LNCaP clone FGC (cell line): ENCODE results near the gene FOSL2.

Experiments
- DNase-seq: peaks from one replicate; pipeline ENCODE4 v3.0.0-alpha.2; 2011; ENCODE audit warnings: low read depth
- H3K4me3 ChIP-seq: 2 replicates; pipeline ENCODE4 v1.5.1; 2011; ENCODE audit warnings: mild to moderate bottlenecking, low read depth, low read length, control low read depth
- TF ChIP-seq, protein P1 (sequence below): IDR thresholded peaks from 2 replicates; pipeline ENCODE4 v1.5.1; 2012; ENCODE audit warnings: mild to moderate bottlenecking; ENCODE audit not compliant: control insufficient read depth, insufficient read depth; ENCODE audit errors: extremely low read depth

Gene FOSL2

DNA sequence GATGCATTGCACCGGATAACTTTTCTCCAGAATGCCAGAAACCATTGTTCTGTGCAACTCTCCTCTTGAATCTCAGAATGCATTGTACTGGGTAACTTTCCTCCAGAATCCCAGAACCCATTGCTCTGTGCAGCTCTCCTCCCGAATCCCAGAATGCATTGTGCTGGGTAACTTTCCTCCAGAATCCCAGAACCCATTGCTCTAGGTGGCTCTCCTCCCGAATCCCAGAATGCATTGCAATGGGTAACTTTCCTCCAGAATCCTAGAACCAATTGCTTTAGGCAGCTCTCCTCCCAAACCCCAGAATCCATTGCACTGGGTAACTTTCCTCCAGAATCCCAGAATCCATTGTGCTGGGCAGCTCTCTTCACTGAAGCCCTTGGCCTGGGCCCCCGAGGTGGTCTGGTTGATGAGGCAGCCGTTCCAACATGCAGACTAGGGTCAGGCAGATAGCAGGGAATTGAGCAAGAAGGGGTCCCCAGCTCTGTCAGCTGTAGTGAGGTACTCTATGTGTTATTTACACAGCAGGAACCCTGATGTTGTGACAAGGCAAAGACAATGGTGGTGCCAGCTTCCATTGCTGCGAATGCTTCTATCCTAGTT is 9.4 kb downstream of the FOSL2 start:
- TF ChIP-seq, protein P1, sequence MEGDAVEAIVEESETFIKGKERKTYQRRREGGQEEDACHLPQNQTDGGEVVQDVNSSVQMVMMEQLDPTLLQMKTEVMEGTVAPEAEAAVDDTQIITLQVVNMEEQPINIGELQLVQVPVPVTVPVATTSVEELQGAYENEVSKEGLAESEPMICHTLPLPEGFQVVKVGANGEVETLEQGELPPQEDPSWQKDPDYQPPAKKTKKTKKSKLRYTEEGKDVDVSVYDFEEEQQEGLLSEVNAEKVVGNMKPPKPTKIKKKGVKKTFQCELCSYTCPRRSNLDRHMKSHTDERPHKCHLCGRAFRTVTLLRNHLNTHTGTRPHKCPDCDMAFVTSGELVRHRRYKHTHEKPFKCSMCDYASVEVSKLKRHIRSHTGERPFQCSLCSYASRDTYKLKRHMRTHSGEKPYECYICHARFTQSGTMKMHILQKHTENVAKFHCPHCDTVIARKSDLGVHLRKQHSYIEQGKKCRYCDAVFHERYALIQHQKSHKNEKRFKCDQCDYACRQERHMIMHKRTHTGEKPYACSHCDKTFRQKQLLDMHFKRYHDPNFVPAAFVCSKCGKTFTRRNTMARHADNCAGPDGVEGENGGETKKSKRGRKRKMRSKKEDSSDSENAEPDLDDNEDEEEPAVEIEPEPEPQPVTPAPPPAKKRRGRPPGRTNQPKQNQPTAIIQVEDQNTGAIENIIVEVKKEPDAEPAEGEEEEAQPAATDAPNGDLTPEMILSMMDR = no peak
- H3K4me3 ChIP-seq = no peak overlapping the region
- DNase-seq = no peak

DNA sequence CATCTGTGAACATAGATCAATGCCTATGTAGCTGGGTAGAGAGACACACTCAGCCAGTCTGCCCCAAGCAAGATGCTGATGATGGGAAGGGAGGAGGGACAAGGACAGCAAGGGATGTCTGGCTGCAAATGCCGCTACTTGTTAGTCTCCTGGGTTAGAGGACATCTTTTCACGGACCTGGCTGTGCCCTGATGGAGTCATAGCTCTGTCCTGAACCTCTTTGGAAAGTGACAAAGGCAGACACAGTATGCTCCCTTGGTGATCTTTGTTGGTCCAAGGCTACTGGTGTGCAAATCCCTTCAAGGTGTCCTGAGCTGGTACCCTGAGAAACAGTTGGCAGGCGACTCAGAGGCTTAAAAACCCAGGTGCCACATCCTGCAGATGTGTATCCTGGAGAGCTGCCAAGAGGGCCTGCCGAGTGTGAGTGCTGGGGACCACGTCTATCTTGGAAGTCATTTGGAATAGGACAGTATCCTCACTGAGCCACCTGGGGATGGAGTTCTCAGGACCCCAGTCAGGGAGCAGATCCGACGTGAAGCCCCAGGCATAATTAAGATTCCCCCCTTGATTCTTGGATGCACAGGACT is 10.8 kb downstream of the FOSL2 start:
- no peak for DNase-seq
- TF ChIP-seq, protein P1 = no peak
- H3K4me3 ChIP-seq = no peak overlapping the region

- TF ChIP-seq, protein P1 = no peak
- DNase-seq = no peak
- H3K4me3 ChIP-seq = no peak overlapping the region
Observed at GRCh38 chr2:28404086-28404485, 11.4 kb downstream of the FOSL2 start.

- no peak for DNase-seq
- TF ChIP-seq, protein P1 = no peak
- no peak overlapping the region for H3K4me3 ChIP-seq
Observed at GRCh38 chr2:28405537-28405936, 12.9 kb downstream of the FOSL2 start.

DNA sequence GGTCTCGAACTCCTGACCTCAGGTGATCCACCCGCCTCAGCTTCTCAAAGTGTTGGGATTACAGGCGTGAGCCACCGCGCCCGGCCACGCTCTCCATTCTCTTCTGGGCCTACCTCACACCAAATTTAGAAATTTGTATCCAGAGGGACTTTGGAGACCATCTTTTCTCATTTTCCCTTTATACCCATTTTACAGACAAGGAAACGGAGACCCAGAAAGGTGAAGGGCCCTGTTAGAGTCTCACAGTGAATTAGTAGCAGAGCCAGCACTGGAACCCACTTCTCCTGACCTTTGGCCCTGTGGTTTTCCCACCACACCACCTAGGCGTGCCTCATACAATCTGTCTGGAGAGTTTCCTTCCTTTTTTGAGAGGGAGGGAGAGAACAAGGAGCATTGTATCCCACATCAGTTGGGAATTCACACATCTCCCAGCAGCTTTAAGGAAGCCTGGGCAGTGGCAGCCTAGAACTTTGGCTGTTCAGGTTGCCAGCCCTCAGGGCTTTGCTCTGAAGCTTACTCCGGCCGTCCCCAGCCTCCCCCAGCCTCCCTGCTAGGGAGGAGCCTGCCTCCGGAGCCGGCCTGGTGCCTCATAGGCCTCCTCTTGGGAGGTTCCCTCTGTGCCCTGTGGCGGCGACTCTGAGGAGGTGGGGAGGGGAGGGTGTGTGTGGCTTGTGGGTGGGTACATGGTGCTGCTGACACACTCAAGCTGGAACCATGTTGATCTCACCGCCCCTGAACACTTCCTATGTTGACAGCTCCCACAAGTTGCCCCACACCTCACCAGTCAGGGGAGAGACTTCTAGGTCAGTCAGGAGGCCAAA is 13.8 kb downstream of the FOSL2 start:
- TF ChIP-seq, protein P1 = no peak
- no peak overlapping the region for H3K4me3 ChIP-seq
- no peak for DNase-seq

DNA sequence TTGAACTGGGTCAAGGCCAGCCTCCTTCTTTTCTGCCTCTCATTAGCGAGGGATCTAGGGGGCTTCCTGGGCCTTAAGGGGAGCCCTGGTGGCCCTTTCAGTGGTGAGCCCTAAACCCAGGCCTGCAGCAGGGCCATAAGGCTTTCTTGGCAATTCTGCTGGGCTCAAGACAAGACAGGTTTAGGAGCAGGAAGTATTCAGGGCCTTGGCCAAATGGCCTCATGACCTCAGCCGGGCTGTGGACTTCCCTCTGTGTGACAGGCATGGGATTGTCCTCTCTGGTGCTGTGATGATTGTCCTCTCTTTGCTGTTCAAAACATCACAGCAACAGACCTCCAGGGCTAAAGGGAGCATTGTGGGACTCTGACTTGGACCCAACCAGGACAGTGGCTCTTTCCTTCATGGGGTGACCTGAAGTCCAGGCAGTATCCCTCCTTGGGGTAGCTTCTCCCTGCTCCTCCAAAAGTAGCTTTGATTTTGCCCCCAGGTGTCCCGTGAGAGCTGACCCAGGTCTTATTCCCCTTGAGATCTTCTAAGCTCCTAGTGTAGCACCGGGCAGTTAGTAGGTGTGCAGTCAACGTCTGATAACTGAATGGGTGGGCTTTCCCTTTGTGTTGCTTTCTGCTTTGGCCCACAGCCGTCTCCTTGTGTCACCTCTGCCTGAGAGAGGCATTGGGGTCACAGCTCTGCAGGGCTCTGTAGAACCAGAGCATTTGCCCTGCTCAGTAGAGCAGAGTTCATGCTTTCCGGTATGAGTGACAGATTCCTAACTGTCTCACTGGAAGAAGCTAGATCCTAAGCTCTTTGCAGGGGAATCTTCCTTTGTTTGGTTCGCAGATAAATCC is 14.7 kb downstream of the FOSL2 start:
- TF ChIP-seq, protein P1 = no peak
- no peak overlapping the region for H3K4me3 ChIP-seq
- DNase-seq = no peak
